ENCODE results near the gene ARHGAP23.

- TF ChIP-seq CTCF (IDR thresholded peaks at IDR 0.05) (no peak), POLR2A (IDR thresholded peaks at IDR 0.05) (no peak)
These were observed 28.0 kb upstream of the ARHGAP23 start for GRCh38 chr17:38400286-38400685.

Measured in thyroid gland (tissue), 4 donors.